BJ (cell line): ENCODE results near the gene ARHGAP18. TPM values are rescaled to one million over a fixed set of nuclear protein-coding genes. Genes with fewer than 3 reads are reported as not detected.

Experiments used
- CTCF ChIA-PET: fragments of 350-600 bp; formaldehyde crosslinking; extraction: SDS; loops from one replicate; lab custom pipeline; 2021; ENCODE audit warnings: antibody characterized with exemption, inconsistent platforms; lab: Yijun Ruan, JAX
- POLR2A ChIA-PET: fragments of 300-600 bp; sonication (Branson Sonifier 250); formaldehyde crosslinking; extraction: SDS; loops from one replicate; lab custom pipeline; 2021; ENCODE audit warnings: antibody characterized with exemption; lab: Charles Lee
- DNase-seq: peaks from one replicate; pipeline ENCODE4 v3.0.0-alpha.2; 2011; ENCODE audit warnings: low read depth
- H3K27me3 ChIP-seq: 2 replicates; pipeline ENCODE4 v1.6.0; 2011; ENCODE audit warnings: low read length; ENCODE audit not compliant: control insufficient read depth, insufficient read depth
- H3K36me3 ChIP-seq: 2 replicates; pipeline ENCODE4 v1.5.1; 2011; ENCODE audit warnings: low read length; ENCODE audit not compliant: control insufficient read depth, insufficient read depth
- H3K4me3 ChIP-seq: 2 replicates; pipeline ENCODE4 v1.5.1; 2011; ENCODE audit warnings: low read depth, mild to moderate bottlenecking, control low read depth, low read length
- CTCF ChIP-seq: IDR thresholded peaks from 2 replicates; pipeline ENCODE4 v1.5.1; 2011; ENCODE audit warnings: low read depth, mild to moderate bottlenecking, control low read depth, inconsistent platforms, low read length, moderate library complexity; ENCODE audit not compliant: insufficient read depth
- polyA minus RNA-seq: library from RNA; depleted of rRNA, polyadenylated mRNA; stranded (reverse); fragments of >200 nt; gene quantifications from 2 replicates; pipeline ENCODE4 v1.2.3, GENCODE V29; 2011; rRNA and poly(A)+ RNA removed
- polyA plus RNA-seq: library from polyadenylated mRNA; depleted of rRNA; stranded (reverse); fragments of >200 nt; gene quantifications from 2 replicates; pipeline ENCODE4 v1.2.3, GENCODE V29; 2011; rRNA removed

Gene ARHGAP18
- polyA plus RNA-seq, result 9.8 and 15.9 TPM in 2 replicates
- 15.4 and 22.8 TPM in 2 replicates for polyA minus RNA-seq

GRCh38 chr6:129709769-129710449, at the start of gene ARHGAP18:
Gene ARHGAP18, minus strand, starts transcription at chr6:129710177. Its CDS starts 41 bp downstream, at chr6:129710136.
- Histone ChIP-seq H3K4me3 (peak within 1 kb of the TSS; percentile 56), H3K36me3 (no peaks in the 10 kb centered on the region), H3K27me3 (no peaks in the 10 kb centered on the region)
- no peak for TF ChIP-seq CTCF
- CTCF ChIA-PET, result interaction anchor here (0.9 to 1.3 kb wide), 5 partner anchors 22 to 108 kb away, joined by 3 read pairs; no protein-coding TSS in a partner anchor
- peak; percentile 76 for DNase-seq
- POLR2A ChIA-PET, result interaction anchor here (0.6 to 0.9 kb wide), 2 partner anchors 9 to 37 kb away, joined by 3 to 5 read pairs; no protein-coding TSS in a partner anchor

- Histone ChIP-seq H3K4me3 (no peak overlapping the region), H3K36me3 (no peaks in the 10 kb centered on the region), H3K27me3 (no peaks in the 10 kb centered on the region)
- no peak for TF ChIP-seq CTCF
- CTCF ChIA-PET, result interaction anchor here (2.4 to 3.8 kb wide), 2 partner anchors 19 to 158 kb away, joined by 14 to 18 read pairs; no protein-coding TSS in a partner anchor
- DNase-seq, result no peak
- POLR2A ChIA-PET, result no interaction called here
Measured at GRCh38 chr6:129755787-129756186, 45.8 kb upstream of the ARHGAP18 start.

GRCh38 chr6:129754750-129755149, 44.8 kb upstream of the ARHGAP18 start:
- no peak for TF ChIP-seq CTCF
- ChIA-PET POLR2A (no interaction called here), CTCF (interaction anchor here (3.8 kb wide), 1 partner anchor 20 kb away, joined by 18 read pairs; no protein-coding TSS in a partner anchor)
- no peak overlapping the region for H3K4me3 ChIP-seq
- H3K36me3 ChIP-seq, result no peaks in the 10 kb centered on the region
- H3K27me3 ChIP-seq, result no peaks in the 10 kb centered on the region
- DNase-seq, result no peak

- no peaks in the 10 kb centered on the region for H3K36me3 ChIP-seq
- POLR2A ChIA-PET, result no interaction called here
- H3K4me3 ChIP-seq, result no peak overlapping the region
- CTCF ChIA-PET, result no interaction called here
- no peaks in the 10 kb centered on the region for H3K27me3 ChIP-seq
- TF ChIP-seq CTCF, result no peak
- DNase-seq, result no peak
Measured at GRCh38 chr6:129753422-129753821, 43.4 kb upstream of the ARHGAP18 start.

- H3K27me3 ChIP-seq, result no peaks in the 10 kb centered on the region
- TF ChIP-seq CTCF, result no peak
- H3K4me3 ChIP-seq, result no peak overlapping the region
- CTCF ChIA-PET, result no interaction called here
- DNase-seq, result no peak
- POLR2A ChIA-PET, result no interaction called here
- H3K36me3 ChIP-seq, result no peaks in the 10 kb centered on the region
Measured at GRCh38 chr6:129751384-129751783, 41.4 kb upstream of the ARHGAP18 start.
